Measurements from ENCODE around the gene PUSL1. TPM values are rescaled to one million over a fixed set of nuclear protein-coding genes. Genes with fewer than 3 reads are reported as not detected.

The PUSL1 gene
- total RNA-seq, 4 donors from 2014 or later, result 42.3 to 62.1 (median 53.7) TPM

GRCh38 chr1:1285611-1286311 is 22.6 kb upstream of the PUSL1 start:
- DNase-seq (ENCODE audit: low spot score in 2 of 2), result no peak
- intact Hi-C loops (cut with DNase I; ENCODE audit: low total_unique reads), result loop anchor here (2.0 kb wide), 1 partner anchor 165 kb away; no protein-coding TSS in a partner anchor
- TF ChIP-seq CTCF (IDR thresholded peaks at IDR 0.05) (no peak), POLR2A (IDR thresholded peaks at IDR 0.05) (no peak)
- WGBS, 2 donors, result 63 to 68% methylated on average over 22 to 26 of the region's 37 CpGs
- no peak overlapping the region for H3K4me3 ChIP-seq (ENCODE audit: low read depth, poor library complexity, severe bottlenecking)

- no peak for DNase-seq (ENCODE audit: low spot score in 2 of 2)
- TF ChIP-seq POLR2A (IDR thresholded peaks at IDR 0.05) (no peak), CTCF (IDR thresholded peaks at IDR 0.05) (no peak)
- intact Hi-C loops (cut with DNase I; ENCODE audit: low total_unique reads), result loop anchor here (2.0 kb wide), 1 partner anchor 166 kb away; no protein-coding TSS in a partner anchor
- no peak overlapping the region for H3K4me3 ChIP-seq (ENCODE audit: low read depth, poor library complexity, severe bottlenecking)
- 67 to 79% methylated on average over 31 to 32 of the region's 50 CpGs for WGBS, 2 donors
Measured at GRCh38 chr1:1286313-1287261, 21.8 kb upstream of the PUSL1 start.

GRCh38 chr1:1287288-1288110 is 20.9 kb upstream of the PUSL1 start:
- no peak overlapping the region for H3K4me3 ChIP-seq (ENCODE audit: low read depth, poor library complexity, severe bottlenecking)
- intact Hi-C loops (cut with DNase I; ENCODE audit: low total_unique reads), result loop anchor here (2.0 kb wide), 1 partner anchor 167 kb away; no protein-coding TSS in a partner anchor
- TF ChIP-seq POLR2A (IDR thresholded peaks at IDR 0.05), result no peak
- no peak for TF ChIP-seq CTCF (IDR thresholded peaks at IDR 0.05)
- WGBS, 2 donors, result 75 to 88% methylated on average over 26 to 45 of the region's 46 CpGs
- DNase-seq (ENCODE audit: low spot score in 2 of 2), result no peak

- intact Hi-C loops (cut with DNase I; ENCODE audit: low total_unique reads), result no loop called here
- 36 to 43% methylated on average over 11 to 15 of the region's 15 CpGs for WGBS, 2 donors
- no peak overlapping the region for H3K4me3 ChIP-seq (ENCODE audit: low read depth, poor library complexity, severe bottlenecking)
- TF ChIP-seq CTCF (IDR thresholded peaks at IDR 0.05) (no peak), POLR2A (IDR thresholded peaks at IDR 0.05) (no peak)
- no peak for DNase-seq (ENCODE audit: low spot score in 2 of 2)
Measured at GRCh38 chr1:1290238-1290731, 18.1 kb upstream of the PUSL1 start.

GRCh38 chr1:1291023-1291528 is 17.3 kb upstream of the PUSL1 start:
- no peak for TF ChIP-seq POLR2A (IDR thresholded peaks at IDR 0.05)
- TF ChIP-seq CTCF (IDR thresholded peaks at IDR 0.05), result no peak
- intact Hi-C loops (cut with DNase I; ENCODE audit: low total_unique reads), result no loop called here
- WGBS, 2 donors, result 20 to 30% methylated on average over 9 to 21 of the region's 28 CpGs
- no peak for DNase-seq (ENCODE audit: low spot score in 2 of 2)
- no peak overlapping the region for H3K4me3 ChIP-seq (ENCODE audit: low read depth, poor library complexity, severe bottlenecking)

All from lower leg skin (tissue), 4 donors.